Urinary bladder (tissue), 4 donors: ENCODE measurements around the gene NPAS2. TPM values are rescaled to one million over a fixed set of nuclear protein-coding genes. Genes with fewer than 3 reads are reported as not detected.

Experiments used
- DNase-seq: peaks from one replicate; pipeline ENCODE4 v3.0.0-alpha.2; 2015; ENCODE audit errors: extremely low spot score
- H3K27ac ChIP-seq: one replicate; pipeline ENCODE4 v1.5.1; 2013; ENCODE audit warnings: low read depth, mild to moderate bottlenecking, moderate library complexity
- H3K36me3 ChIP-seq: one replicate; pipeline ENCODE4 v1.6.1; 2013; ENCODE audit warnings: mild to moderate bottlenecking, moderate library complexity; ENCODE audit not compliant: insufficient read depth
- H3K4me1 ChIP-seq: one replicate; pipeline ENCODE4 v1.6.1; 2013; ENCODE audit warnings: mild to moderate bottlenecking, moderate library complexity; ENCODE audit not compliant: insufficient read depth
- H3K4me3 ChIP-seq: one replicate; pipeline ENCODE4 v1.5.1; 2013; ENCODE audit warnings: low read depth, low read length
- WGBS: extraction: QIAGEN DNeasy Blood & Tissue Kit; methylation state at CpG from one replicate; pipeline ENCODE4 v1.1.7; 2013; 5-methylcytosine and 5-hydroxymethylcytosine counted together
- polyA plus RNA-seq: library from polyadenylated mRNA; stranded (reverse); fragments of 200-250 nt; gene quantifications from one replicate; pipeline ENCODE4 v1.2.3, GENCODE V29; 2013
- total RNA-seq: library from RNA; depleted of rRNA; stranded (reverse); fragments of >200 nt; gene quantifications from one replicate; pipeline ENCODE4 v1.2.3, GENCODE V29; 2014
- donor health status: healthy with polysubstance abuse.
- donor health status: healthy.

The NPAS2 gene
- total and polyA plus RNA-seq, 2 donors, result 11.8 to 35.0 TPM

DNA sequence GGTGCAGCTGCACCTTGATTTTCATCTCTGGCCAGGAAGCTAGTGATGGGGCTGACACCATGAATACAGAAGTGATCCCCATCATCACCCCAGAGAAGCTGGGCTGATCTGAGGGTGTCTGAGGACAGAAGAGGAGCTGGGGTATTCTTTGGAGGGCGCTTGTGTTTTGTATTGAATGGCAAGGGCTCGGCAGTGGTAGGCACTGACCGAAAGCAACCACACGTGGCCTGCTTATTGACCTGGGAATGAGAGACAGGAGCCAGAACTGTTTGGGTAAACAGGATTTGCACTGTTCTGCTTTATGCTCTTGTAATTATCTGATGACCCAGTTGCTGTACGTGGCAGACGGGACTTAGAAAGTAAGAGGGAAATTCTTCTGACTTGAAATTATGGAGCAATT is 119.5 kb downstream of the NPAS2 start:
- H3K4me3 ChIP-seq, result no peak overlapping the region
- 89% methylated on average over 6 of the region's 6 CpGs for WGBS
- no peaks in the 10 kb centered on the region for H3K36me3 ChIP-seq
- no peak for DNase-seq
- H3K4me1 ChIP-seq, result no peaks in the 10 kb centered on the region
- H3K27ac ChIP-seq, result no peak overlapping the region

DNA sequence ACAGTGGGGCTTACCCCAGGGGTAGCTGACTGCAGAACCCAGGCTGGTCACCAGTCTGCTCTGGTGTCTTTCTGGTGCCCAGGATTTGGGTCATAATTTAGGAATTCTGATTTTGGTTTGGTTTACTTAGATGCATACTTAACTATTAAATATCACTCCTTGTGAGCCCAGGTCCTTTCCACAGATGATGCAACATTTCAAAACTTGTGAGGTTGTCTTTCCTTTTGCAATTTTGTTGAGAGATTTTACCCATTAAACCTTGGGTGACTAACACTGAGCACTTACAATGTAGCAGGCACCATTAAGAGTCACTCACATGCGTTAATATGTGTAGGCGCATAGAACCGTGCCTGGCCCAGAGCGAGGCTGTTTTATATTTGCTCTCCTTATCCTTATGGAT is 120.3 kb downstream of the NPAS2 start:
- DNase-seq, result no peak
- Histone ChIP-seq H3K36me3 (no peaks in the 10 kb centered on the region), H3K4me3 (no peak overlapping the region), H3K27ac (no peak overlapping the region), H3K4me1 (no peaks in the 10 kb centered on the region)
- 97% methylated on average over 4 of the region's 4 CpGs for WGBS

DNA sequence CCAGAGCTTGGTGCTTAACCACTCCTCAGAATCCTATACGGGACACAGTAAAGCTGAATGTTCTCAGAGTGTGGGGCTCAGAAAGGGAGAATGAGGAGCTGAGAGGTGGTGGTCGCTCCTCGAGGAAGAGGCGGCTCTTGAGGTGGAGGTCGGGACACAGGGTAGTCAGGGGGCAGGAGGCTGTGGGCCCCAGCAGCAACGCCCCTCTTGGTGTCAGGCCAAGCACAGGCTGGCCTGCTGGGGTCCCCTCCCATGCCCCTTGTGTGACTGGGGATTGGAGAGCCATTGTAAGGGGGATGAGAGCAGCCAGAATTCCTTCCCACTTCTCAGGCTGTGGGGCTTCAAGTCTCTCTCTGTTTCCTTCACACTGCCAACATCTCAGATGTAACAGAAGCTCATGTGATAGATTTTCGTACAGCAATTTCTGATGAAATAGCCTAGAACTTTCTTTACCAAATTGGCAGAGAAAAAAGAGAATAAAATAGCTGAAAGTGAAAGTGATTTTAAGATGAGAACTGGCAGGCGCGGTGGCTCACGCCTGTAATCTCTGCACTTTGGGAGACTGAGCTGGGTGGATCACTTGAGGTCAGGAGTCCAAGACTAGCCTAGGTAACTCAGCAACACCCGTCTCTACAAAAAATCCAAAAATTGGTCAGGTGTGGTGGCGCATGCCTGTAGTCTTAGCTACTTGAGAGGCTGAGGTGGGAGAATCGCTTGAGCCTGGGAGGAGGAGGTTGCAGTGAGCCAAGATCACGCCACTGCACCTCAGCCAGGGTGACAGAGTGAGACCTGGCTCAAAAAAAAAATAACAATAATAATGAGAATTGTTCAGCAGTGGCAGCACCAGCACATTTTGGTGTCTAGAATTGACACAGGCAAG is 121.1 kb downstream of the NPAS2 start:
- no peak for DNase-seq
- Histone ChIP-seq H3K4me1 (no peaks in the 10 kb centered on the region), H3K27ac (no peak overlapping the region), H3K36me3 (no peaks in the 10 kb centered on the region), H3K4me3 (no peak overlapping the region)
- 88% methylated on average over 14 of the region's 14 CpGs for WGBS

DNA sequence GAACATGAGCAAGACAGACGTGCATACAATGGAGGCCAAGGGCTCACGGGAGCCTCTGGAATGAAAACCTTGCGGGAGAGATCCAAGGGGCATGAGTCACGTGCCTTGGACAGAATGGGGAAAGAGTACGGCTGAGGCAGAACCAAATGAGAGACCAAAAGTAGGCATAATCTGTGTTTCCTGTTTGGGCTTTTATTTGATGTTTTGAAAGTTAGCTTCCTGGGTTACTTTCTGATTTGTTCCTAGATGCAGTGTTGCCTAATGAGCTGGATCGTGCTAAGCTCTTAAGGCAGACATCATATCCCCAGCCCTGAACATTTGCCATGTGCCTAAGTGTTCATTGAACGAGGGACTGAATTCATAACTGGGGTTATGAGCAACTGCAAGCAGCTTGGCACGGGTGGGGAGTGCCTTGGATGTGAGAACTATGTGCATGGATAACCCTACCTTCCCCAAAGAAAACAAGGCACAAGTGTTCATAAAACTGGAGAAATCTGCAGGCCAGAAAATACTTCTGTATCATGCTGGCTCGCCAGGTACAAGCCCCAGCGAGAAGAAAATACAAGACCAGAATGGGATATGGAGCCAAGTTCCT is 121.8 kb downstream of the NPAS2 start:
- Histone ChIP-seq H3K36me3 (no peaks in the 10 kb centered on the region), H3K4me3 (no peak overlapping the region), H3K27ac (no peak overlapping the region), H3K4me1 (no peaks in the 10 kb centered on the region)
- no peak for DNase-seq
- 90% methylated on average over 10 of the region's 10 CpGs for WGBS

DNA sequence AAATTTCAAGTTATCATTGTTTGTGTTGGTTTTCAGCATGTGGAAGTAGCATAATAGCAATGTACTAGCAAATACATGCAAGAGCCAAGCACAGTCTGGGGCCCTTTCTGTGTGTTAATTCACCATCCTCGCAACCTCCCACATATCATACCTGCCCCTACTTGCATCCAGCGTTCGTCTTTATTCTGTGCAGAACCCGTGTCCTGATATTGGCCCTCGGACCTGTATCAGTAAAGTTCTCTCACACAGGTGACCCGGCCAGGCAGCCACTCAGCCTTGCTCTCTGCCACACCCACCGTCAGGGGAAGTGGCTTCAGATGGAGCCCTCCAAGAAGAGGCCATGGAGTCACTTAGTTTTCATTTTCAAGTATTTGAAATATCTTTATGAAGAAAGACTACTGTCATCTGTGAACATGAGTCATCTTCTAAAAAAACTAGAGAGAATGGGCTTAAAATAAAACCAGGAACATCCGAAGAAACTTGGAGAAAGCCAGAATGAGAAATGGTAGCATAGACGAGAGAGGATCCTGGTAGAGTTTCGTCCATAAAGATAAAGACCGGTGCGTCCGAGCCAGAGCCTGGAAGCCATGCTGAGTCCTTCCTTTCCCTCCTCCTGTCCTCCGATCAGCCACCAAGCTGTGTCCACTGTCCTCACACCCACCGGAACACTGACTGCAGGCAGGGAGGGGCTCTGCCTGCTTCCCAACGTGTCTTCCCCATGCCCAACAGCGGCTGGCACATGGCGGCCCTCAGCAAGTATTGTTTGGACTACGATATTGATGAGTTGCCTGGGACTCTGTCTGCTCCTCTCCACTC is 124.9 kb downstream of the NPAS2 start:
- WGBS, result 91% methylated on average over 19 of the region's 19 CpGs
- H3K36me3 ChIP-seq, result peaks cover 1% of the 10 kb centered on the region
- H3K4me1 ChIP-seq, result no peaks in the 10 kb centered on the region
- H3K27ac ChIP-seq, result no peak overlapping the region
- no peak for DNase-seq
- H3K4me3 ChIP-seq, result no peak overlapping the region

DNA sequence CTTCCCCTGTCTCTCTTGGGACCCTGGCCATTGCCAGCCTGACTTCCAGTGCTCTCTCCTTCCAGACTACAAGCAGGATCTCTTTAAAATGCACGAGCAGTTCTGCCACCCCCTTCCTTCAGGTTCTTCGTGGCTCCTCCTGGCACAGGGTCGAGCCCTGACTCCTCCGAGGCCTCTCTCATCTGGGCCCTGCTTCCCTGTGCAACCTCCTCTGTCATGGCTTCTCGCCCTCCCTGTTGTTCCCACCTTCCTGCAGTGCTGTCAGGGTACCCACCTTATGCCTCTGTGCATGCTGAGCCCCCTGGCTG is 125.4 kb downstream of the NPAS2 start:
- Histone ChIP-seq H3K4me3 (no peak overlapping the region), H3K36me3 (peaks cover 1% of the 10 kb centered on the region), H3K27ac (no peak overlapping the region), H3K4me1 (no peaks in the 10 kb centered on the region)
- DNase-seq, result no peak
- WGBS, result 93% methylated on average over 5 of the region's 5 CpGs

DNA sequence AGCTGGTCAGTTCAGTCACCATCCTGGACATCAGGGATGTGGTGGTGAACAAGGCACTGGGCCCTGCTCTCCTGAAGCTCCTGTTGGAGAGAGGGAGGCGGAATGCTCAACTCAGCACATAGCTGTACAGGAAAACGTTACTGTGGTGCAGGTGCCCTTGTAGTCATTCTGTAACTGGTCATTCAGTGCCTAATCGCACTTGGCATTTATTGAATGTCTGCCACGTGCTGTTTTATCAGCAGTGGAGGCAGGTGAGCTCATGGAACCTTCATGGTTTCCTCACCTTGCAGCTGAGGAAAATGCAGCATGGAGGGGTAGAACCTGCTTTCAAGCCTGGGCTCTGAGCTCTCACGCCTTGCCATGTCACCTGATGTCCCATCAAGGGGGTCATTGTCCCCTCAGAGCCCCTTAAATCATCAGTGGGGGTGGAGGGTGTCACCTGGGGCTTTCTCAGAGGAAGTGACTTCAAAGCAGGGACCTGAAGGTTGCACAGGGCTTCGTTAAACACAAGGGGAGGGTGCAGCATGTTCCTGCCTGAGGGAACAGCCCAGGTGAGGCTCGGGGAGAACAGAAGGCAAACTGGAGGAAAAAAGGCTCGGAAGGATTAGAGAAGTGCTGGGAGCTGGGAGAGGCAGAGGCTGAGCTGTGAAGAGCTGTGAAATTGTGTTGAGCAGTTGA is 126.1 kb downstream of the NPAS2 start:
- Histone ChIP-seq H3K4me1 (no peaks in the 10 kb centered on the region), H3K4me3 (no peak overlapping the region), H3K27ac (no peak overlapping the region), H3K36me3 (peaks cover 1% of the 10 kb centered on the region)
- no peak for DNase-seq
- 85% methylated on average over 8 of the region's 8 CpGs for WGBS

DNA sequence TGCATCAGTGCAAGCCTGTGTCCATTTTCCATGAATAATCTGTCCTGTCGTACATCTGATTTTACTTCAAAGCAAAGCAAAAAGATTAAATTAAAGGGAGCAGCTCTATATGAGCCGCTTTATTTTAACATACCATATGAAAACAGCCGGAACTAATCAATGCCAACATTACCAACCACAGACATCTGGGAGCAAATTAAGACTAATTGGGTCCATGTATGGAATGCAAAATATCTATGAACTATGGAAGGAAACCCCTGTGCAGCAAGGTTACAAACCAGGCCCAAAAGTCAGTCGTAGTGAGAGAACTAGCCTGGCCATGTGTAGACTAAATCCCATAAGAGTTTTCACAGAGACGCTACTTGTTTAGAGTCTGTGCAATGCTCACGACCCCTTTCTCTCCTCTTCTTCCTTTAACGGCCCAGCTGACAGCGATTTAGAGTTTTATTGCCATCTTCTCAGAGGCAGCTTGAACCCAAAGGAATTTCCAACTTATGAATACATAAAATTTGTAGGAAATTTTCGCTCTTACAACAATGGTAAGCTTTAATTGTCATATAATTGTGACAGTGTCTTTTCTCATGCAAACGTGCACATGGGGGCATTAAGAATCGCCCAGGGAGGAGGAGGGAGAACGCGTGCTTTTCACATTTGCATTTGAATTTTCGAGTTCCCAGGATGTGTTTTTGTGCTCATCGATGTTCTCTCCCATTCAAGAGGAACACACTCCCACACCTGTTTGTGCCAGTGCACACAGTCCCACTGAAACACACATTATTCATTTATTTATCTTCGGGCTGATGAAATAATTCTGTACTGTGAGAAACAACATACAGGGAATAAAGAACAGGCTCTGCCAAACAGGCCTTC is 129.2 kb downstream of the NPAS2 start:
- no peaks in the 10 kb centered on the region for H3K4me1 ChIP-seq
- no peak for DNase-seq
- no peak overlapping the region for H3K4me3 ChIP-seq
- WGBS, result 75% methylated on average over 16 of the region's 16 CpGs
- no peak overlapping the region for H3K27ac ChIP-seq
- H3K36me3 ChIP-seq, result peaks cover 1% of the 10 kb centered on the region

DNA sequence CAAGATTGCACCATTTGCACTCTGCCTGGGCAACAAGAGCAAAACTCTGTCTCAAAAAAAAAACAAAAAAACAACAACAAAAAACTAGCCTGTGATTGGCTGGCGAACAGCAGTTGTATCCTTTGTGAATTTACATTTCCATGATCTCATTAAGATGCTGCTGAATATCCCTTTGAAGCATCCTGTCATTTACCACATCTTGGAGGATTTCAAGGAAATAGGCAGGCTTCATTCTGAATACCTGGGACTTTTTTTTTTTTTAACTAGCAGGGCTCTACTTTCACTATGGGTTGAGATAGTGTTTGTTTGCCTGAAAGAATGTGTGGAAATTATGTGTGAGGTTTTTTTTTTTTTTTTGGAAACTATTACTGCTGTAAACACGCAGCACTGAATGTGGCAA is 132.6 kb downstream of the NPAS2 start:
- H3K4me3 ChIP-seq, result no peak overlapping the region
- no peak for DNase-seq
- no peaks in the 10 kb centered on the region for H3K4me1 ChIP-seq
- H3K27ac ChIP-seq, result no peak overlapping the region
- peaks cover 1% of the 10 kb centered on the region for H3K36me3 ChIP-seq
- WGBS, result 94% methylated on average over 2 of the region's 2 CpGs

DNA sequence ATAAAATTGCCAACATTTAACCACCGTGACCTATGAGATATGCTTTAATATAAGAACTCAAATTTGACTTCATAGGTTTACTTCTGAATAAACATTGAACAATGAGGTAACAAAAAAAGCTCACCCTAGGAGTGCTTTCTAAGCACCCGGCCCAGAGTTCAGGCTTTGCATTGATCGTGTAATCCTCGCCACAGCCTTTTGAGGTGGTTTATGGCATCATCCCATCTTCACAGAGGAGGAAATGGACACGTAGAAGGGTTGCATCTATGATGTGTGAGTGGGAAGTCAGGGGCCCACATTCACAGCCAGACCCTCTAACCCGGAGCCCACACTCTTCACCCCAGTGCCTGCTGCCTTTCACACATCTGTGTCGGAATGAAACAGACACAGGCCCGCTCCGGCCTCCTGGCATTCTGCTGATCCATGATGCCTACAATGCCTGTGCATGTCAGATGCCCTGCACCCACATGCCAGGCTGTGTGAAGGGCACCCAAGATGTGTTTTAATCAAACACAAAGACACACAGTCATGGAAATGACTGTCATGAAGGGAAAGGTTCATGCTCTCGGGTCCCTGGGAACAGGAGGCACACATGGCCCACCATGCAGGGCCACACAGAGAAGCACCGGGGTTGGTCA is 133.6 kb downstream of the NPAS2 start:
- no peak overlapping the region for H3K4me3 ChIP-seq
- no peak for DNase-seq
- H3K27ac ChIP-seq, result no peak overlapping the region
- WGBS, result 92% methylated on average over 11 of the region's 11 CpGs
- H3K4me1 ChIP-seq, result no peaks in the 10 kb centered on the region
- H3K36me3 ChIP-seq, result peaks cover 1% of the 10 kb centered on the region

DNA sequence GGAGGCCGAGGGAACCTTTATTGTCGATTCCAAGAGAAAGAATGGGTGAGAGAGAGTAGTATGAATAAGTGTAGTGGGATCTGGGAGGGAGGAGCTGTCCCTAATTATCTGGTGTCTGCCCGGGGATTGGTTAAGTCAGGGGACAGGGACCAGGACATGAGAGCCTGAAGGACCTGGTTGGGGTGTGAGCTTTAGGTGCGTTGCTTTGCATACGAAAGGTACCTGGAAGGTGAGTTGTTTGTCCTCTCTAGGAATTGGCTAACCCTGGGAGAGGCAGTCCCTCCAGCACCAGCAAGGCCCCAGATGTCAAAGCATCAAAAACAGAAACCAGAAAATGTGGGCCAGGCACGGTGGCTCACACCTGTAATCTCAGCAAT is 134.1 kb downstream of the NPAS2 start:
- DNase-seq, result no peak
- Histone ChIP-seq H3K36me3 (peaks cover 1% of the 10 kb centered on the region), H3K4me3 (no peak overlapping the region), H3K4me1 (no peaks in the 10 kb centered on the region), H3K27ac (no peak overlapping the region)
- 92% methylated on average over 6 of the region's 6 CpGs for WGBS

DNA sequence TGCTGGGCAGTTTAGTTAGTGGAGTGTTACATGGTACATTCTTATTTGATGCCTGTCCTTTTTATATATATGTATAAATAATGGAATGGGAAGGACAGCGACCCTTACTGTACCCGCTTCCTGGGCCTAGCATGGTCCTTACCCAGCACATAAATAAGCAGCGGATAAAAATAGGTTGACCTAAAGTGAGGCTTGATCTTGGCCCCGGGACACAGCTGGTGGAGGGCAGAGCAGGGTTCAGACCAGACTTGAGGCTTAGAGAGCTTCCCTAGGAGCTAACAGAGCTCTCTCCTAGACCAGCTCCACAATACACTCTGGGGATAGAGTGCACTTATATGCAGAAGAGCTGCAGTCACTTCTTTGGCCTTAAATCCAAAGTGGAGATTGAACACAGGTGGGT is 135.3 kb downstream of the NPAS2 start:
- no peak overlapping the region for H3K27ac ChIP-seq
- DNase-seq, result no peak
- no peaks in the 10 kb centered on the region for H3K4me1 ChIP-seq
- no peaks in the 10 kb centered on the region for H3K36me3 ChIP-seq
- no peak overlapping the region for H3K4me3 ChIP-seq
- WGBS, result 92% methylated on average over 4 of the region's 4 CpGs
